M059J (cell line): ENCODE results near the gene TSPAN18. TPM values are rescaled to one million over a fixed set of nuclear protein-coding genes. Genes with fewer than 3 reads are reported as not detected.

Experiments
- DNase-seq: peaks from one replicate; pipeline ENCODE4 v3.0.0-alpha.2; 2012; ENCODE audit warnings: low read depth
- total RNA-seq: library from RNA; depleted of rRNA; stranded (reverse); fragments of >200 nt; shearing (Covaris generic); gene quantifications from 2 replicates; pipeline ENCODE4 v1.2.3, GENCODE V29; 2014

Gene TSPAN18
- total RNA-seq, 1 experiment from 2014 or later: 1.1 TPM

DNA sequence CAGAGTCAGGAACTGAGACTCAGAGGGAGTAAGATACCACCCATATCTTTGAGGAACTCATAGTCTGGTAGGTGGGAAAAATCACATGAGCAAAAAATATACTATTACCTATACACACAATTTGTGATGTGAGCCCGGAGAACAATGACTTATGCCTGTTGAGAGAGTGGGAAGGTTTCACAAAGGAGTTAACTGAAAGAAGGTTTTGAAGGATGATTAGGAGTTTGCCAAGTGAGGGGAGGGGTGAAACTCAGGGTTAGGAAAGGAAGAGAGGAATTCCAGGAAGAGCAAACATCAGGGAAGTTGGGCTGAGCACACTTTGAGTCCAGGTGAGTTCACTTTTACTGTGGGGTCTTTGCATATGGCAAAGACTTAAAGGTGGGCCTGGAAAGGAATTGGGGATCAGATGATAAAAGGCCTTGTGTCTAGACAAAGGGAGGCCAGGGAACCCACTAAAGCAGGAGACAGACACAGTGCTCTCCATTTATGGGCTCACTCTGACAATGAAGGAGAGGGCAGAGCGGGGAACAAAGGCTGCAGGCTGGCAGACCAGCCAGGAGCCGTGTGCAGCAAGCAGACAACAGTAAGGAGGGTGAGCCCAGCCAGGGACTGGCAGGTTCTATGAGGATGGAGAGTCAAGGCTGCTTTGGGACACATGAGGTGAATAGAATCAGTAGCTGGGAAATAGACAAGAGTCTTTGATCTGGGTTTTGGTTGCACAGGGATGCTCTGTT lies 33.1 kb downstream of the TSPAN18 start:
- DNase-seq: no peak

- DNase-seq: no peak
Observed at GRCh38 chr11:44760477-44760872, 33.7 kb downstream of the TSPAN18 start.

GRCh38 chr11:44760917-44761550 lies 34.3 kb downstream of the TSPAN18 start:
- peak; percentile 93 for DNase-seq

DNA sequence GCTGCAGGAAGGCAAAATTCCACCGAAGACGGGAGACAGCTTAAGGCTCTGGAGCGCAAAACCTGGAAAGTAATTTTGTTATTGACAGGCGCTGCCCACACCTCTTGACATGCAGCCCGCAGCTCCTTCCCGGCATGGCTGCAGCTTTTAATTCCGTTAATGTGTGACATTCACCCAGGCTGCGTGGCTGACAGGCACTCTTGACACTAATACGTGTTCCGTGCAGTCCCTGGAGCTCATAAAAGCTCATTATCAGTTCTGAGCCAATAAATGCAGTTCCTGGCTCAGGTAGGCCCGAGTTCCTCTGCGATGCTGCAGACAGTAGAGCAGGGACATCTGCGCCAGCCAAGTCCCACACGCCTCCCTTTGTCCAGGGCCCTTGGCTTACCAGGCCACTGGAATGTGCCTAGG lies 34.8 kb downstream of the TSPAN18 start:
- DNase-seq: no peak

GRCh38 chr11:44763121-44763820 lies 36.5 kb downstream of the TSPAN18 start:
- peak; percentile 46 for DNase-seq

GRCh38 chr11:44764583-44764982 lies 37.8 kb downstream of the TSPAN18 start:
- DNase-seq: no peak

DNA sequence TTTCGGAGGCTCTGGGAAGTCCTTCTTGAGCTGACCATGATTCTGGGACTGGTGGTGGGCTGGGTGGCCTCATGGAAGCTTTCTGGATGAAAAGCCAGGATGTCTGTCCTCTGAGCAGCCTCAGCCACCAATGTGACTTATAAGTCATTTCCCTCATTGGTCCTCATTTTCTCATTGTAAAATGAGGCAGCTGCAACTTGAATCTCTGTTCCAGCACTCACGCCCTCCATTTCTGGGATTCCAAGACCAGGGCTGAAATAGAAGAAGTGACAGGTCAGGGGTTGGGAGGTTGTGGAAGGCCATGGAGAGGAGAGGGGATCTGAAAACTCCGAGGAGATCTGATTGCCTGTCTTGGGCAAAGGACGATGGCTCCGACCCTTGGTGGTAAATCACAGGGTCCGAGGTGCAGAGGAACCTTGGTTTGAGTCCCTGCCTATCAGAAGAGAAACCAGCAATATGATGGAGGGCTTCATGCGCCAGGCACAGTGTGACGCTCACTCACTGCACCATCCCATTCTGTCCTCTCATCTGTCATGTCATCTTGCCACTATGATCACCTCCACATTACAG lies 38.3 kb downstream of the TSPAN18 start:
- DNase-seq: no peak

GRCh38 chr11:44765676-44766075 lies 38.9 kb downstream of the TSPAN18 start:
- no peak for DNase-seq

DNA sequence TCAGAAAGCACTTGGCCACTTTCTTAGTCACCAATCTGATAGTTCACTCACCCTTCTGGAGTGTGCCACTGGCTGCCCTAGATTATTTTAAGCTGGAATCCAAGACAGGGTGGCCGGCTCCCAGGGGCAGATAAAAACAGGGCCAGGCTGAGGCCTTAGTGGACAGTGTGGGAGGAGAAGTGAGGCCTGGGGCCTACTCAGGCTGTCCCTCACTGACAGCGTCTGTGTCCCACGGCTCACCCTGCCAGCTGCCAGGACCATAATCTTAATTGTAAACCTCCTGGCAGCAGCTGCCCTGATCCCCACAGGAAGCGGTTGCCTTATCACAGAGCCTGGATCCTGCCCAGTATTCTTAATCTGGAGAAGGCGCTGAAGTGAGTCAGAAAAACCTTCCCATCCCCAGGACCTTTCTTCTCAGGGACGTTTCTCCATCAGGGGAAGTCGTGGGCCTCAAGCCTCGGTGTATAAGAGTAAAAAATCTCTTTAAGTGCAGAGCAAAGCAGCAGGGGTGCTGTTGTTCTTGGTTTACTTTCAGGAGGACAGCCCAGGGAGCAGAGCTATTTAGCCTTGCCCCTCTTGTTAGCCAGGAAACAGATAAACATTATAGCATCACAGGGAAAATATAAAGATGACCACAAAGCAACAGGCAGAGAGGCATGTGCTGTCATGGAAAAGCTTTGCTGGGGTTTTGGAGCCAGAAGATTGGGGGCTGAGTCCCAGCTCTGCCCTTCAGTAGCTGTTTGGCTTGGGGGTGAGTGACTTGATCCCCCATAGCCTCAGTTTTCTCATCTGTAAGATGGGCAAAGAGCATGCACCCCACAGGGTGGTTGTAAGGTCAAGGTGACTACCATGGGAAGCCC lies 39.6 kb downstream of the TSPAN18 start:
- peak; percentile 95 for DNase-seq

GRCh38 chr11:44766972-44767278 lies 40.2 kb downstream of the TSPAN18 start:
- DNase-seq: peak; percentile 76

DNA sequence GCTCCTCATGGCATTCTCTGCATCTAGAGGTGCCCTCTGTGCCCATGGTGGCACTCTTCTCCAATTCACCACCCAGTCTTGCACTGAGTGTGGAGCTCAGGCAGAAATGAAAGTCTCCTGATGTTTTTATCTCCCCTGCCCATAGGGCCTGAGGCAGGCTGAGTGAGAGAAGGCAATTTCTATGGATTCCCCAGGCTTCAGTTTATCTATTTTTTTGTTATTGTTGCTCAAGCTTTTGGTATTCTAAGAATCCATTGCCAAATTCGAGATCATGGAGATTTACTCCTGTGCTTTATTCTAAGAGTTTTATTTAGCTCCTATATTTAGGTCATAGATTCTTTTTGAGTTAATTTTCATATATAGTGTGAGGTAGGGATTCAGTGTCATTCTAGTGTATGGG lies 40.7 kb downstream of the TSPAN18 start:
- peak; percentile 56 for DNase-seq

- DNase-seq: no peak
Observed at GRCh38 chr11:44770401-44770800, 43.6 kb downstream of the TSPAN18 start.

GRCh38 chr11:44771252-44771734 lies 44.5 kb downstream of the TSPAN18 start:
- DNase-seq: no peak

DNA sequence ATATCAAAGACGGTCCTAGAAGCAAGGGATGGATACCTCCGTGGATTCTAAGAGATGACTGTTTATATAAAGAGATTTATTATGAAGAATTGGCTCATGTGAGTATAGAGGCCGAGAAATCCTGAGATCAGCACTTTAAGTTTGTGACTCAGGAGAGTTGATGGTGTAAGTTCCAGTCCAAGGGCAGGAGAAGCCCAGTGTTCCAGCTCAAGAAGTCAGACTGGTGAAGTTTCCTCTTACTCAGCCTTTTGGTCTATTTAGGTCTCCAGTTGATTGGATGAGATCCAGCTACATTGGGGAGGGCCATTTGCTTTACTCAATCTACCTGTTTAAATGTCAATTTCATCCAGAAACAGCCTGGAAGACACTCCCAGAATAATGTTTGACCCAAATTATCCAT lies 45.1 kb downstream of the TSPAN18 start:
- peak; percentile 40 for DNase-seq

GRCh38 chr11:44773351-44773965 lies 46.7 kb downstream of the TSPAN18 start:
- DNase-seq: peak; percentile 42

- DNase-seq: peak; percentile 46
Observed at GRCh38 chr11:44774108-44774507, 47.3 kb downstream of the TSPAN18 start.

DNA sequence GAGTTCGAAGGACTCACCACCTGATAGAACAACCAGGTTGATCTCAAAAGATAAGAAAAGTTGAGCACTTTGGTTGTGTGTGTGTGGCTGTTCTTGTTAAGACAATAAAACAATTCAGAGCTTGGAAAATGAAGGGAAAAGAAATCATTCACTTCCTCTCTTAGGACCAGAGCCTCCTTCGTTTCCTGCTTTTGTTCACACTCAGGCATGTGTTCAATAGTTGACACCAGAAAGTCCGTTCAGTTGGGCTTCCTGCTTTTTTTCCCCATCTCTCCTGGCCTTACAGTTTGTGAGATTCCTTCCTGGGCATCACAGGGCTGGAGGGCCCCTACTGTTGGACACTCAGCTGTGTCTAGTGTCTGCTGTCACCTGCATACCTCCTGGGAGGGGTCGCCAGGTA lies 48.0 kb downstream of the TSPAN18 start:
- no peak for DNase-seq

- peak; percentile 49 for DNase-seq
Observed at GRCh38 chr11:44775366-44775984, 48.7 kb downstream of the TSPAN18 start.

- DNase-seq: no peak
Observed at GRCh38 chr11:44775985-44776446, 49.3 kb downstream of the TSPAN18 start.

DNA sequence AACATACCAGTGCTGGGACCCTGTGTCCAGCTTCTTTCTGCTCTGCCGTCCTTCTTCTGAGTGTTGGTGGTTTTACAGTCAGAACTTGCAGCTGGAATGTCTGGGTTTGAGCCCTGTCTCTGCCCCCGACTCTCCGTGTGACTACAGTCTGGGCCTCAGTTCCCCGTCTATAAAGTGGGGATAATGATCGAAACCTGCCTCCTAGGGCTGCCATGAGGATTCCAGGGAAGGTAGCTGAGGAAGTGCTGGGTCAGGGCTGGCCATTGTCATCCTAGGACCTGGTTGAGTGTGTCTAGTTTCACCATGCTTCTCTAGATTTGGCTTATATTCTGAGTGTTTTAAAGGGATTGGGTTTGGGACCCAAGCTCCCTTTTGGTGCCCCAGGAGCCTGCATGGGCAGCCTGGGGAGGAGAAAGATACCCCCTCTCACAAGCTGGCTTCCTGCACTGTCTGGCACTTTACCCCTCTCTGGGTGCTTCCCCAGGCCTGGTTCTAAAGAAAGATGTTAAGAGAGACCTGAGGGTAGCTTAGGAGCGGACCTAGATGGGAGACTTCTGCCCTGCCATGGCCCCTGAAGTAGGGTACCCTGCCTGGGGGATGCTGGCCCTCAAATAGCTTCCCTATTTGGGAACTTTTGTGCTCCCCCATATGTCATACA lies 49.9 kb downstream of the TSPAN18 start:
- no peak for DNase-seq
